GM19397 (cell line): ENCODE data around the gene ISG20.
A peak's percentile ranks its signal among the peaks of the same experiment; 100 is the strongest.

Experiments used
- ATAC-seq: cut with Tn5 transposase; IDR thresholded peaks from one replicate; pipeline ENCODE4 v1.9.1; 2021; ENCODE audit warnings: mild to moderate bottlenecking, moderate library complexity; ENCODE audit not compliant: unreplicated experiment

Gene ISG20

DNA sequence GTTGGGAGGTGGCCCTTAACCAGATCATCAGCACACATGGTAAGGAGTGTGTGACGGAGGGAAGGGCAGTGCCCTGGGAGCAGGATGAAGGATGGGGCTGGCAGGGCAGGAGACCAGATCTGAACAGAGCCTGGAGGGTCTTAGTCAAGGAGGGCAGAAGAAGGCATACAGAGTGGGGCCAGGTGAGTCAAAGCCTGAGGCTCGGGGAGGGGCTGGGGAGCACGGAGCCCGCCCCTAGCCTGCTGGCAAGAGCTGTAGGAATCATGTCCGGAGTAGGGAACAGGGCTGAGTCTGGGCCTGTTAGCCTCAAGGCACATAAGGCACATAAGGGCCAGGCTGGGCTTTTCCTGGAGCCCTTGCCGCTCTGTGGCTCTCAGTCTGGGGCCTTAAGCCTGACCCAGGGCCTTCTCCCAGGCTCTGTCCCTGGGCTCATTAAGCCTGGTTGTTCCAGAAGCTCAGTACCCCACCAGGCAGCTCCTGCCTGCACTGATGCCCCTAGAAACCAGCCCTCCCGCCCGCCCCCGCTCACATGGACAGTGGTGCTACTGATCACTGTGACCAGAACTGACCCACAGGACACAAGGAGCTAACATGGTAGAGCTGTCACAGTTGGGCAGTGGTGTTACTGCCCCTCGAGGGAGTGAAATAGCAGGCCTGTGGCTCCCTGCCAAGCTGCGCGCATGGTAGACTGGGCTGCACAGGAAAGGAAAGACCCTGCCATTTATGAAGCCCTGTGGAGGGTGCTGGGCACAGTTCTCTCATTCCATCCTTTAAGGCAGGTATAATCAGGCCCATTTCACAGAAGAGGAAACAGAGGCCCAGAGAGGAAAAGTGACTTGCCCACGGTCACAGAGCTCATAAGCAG lies 14.6 kb downstream of the ISG20 start:
- no peak for ATAC-seq

- ATAC-seq, result no peak
These were observed 15.8 kb downstream of the ISG20 start for GRCh38 chr15:88654430-88655102.

- no peak for ATAC-seq
These were observed 16.3 kb downstream of the ISG20 start for GRCh38 chr15:88655103-88655553.

GRCh38 chr15:88655800-88656488 lies 17.1 kb downstream of the ISG20 start:
- ATAC-seq, result no peak

DNA sequence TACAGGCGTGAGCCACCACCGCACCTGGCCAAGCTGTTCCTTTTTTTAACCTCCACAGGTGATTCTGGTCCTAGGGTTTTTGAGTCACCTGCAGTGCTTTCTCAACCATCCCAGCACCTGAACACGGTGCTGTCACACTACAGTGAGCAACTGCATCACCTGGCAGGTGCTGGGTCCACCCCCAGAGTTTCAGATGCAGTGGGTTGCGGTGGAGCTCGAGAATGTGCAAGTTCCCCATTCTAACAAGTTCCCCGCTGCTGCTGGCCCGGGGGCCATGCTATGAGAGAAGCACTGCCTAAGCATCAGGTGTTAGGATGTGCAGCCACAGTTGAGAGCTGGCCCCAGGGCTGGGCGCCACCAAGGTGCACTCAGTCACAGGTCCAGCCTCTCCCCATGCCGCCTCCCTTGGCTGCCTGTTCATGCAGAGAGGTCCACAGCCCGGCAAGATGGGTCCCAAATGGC lies 18.0 kb downstream of the ISG20 start:
- peak; percentile 90 for ATAC-seq

DNA sequence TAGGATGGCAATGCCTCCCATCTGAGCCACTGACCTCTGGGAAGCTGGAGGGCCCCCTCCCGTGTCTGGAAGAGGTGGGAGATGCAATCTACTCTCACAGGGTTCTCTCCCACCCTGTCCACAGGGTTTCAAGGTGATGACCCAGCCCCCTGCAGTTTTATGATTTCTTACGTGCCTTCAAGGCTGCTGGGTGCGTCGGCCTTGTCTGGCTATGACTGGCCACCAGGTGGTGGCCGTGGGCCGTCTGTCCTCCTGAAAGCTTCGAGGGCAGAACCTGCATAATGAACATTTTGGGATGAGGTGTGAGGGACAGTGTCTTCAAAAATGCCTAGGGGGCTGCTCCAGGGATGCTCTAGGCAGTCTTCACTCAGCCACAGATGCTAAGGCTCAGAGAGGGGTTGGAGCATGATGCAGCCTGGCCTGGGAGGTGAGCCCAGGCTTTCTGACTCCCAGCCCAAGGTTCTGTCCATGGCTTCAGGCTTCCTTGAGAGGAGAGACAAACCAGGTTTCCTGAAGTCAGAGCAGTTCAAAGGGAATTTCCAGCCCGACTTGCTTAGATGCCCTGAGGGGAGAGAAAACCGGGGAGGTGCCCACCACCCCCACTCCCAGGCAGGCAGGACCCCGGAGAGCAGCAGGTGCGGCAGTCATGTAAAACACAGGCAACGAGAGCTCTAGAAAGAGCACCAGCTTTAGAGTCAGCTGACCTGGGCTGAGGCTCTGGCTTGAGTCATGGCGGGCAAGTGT lies 18.7 kb downstream of the ISG20 start:
- no peak for ATAC-seq

DNA sequence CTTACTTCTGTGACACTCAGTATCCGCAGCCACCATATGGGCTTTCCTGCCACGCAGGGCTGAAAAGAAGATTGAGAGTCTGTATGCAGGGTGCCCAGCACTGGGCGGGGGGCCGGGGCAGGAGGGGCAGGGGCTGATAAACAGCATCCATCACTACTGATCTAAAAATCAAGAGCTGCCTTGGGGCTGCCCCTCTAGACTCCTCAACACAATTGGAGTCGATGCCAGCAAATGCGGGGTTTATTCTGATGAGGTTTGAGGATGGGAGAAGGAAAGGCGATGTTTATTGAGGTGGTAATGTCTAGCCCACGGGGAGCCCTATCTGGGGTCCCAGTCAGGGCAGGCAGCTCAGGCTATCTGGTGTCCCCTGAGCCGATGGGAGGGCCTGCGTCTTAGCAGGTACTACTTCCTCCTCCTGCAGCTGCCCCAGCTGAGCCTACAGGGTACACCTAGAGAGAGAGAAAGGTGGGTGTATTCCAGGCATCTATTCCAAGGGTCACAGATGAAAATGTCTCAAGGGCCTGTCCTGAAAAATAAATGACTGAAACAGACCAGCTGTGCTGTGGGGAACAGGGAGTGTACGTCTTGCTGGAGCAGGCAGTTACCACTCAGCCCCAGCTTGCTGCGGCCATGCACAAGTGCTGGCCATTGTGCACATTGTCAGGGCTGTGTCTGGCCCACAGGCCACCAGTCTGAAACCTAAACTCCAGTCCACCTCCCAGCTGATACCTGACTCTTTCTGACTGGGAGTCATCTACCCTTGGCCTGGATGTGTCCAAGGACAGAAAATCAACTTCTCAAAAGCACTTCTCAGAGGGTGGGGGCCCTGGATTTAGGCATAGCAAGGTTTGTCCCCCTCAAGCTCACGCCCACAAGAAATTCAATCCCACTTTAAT lies 19.5 kb downstream of the ISG20 start:
- ATAC-seq, result no peak

DNA sequence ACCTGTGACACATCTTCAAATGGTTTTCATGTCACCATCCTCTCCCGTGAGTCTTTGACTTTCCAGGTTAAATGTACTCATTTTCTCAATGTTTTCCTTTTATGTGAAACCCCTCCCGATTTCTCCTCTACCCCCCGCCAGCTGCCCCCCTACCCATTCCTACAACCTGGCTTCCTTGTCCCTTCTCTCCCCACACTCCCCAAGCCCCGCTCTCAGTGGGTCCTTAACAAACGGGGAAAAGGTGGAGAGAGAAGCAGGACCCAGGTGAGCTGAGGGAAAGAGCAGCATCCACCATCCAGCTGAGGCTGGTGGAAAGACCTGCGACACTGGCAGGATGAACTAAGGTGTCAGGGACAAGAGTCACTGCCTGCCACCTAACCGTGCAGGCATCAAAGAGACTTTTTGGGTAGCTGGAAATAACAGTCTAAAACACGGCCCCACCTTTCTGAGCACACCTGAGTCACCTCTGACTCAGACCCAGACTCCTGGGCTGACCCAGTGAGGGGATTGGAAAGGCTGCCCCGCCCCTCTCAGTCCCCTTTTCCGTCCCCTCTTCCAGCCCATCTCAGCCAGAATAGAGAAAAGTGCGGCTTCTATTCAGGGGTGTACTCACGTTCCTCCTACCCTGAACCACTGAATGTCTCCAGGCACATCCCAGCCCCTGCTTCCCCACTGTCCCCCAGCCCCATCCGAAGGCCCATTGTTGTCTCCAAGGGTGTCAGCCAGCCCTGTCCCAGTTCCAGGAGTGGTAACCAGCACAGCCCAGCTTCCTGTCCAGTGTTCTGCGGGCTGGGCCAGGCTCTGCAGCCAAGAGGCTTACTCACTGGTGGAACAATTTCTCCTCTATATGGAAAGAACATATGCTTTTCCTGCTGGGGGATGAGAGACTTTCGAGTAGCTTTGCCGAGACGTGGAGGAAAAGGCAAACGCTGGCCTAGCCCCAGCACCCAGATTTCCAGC lies 20.4 kb downstream of the ISG20 start:
- ATAC-seq, result no peak

GRCh38 chr15:88661041-88661700 lies 22.4 kb downstream of the ISG20 start:
- ATAC-seq, result no peak

DNA sequence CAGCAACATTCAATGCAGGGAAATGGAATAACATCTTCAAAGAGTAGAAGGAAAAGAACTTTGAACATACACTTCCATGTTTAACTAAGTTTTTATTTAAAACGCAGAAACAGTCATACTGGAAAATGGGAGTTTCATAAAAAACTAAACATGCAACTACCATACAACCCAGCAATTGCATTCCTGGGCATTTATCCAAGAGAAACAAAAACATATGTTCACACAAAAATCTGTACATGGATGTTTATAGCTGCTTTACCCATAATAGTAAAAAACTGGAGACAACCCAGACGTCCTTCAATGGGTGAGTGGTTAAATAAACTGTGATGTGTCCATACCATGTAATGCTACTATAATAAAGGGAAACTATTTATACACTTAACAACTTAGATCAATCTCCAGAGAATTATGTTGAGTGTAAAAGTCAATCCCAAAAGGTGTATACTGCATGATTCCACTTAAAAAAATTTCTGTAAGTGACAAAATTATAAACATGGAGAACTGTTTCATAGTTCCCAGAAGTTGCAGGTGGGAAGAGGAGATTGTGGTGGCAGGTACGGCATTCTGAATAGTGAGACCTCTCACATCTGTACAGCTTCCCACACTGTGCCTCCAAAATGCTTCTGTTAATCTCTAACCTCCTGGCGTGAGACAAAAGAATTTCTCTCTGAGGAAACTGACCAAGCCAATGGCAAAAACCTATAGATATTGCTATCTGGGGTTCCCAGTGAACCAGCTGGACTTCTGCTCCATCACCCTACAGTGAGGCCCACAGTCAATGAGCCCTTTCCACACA lies 23.1 kb downstream of the ISG20 start:
- ATAC-seq, result no peak

GRCh38 chr15:88663141-88663621 lies 24.4 kb downstream of the ISG20 start:
- no peak for ATAC-seq

GRCh38 chr15:88664151-88664778 lies 25.4 kb downstream of the ISG20 start:
- no peak for ATAC-seq

GRCh38 chr15:88674661-88675060 lies 35.8 kb downstream of the ISG20 start:
- ATAC-seq, result no peak

DNA sequence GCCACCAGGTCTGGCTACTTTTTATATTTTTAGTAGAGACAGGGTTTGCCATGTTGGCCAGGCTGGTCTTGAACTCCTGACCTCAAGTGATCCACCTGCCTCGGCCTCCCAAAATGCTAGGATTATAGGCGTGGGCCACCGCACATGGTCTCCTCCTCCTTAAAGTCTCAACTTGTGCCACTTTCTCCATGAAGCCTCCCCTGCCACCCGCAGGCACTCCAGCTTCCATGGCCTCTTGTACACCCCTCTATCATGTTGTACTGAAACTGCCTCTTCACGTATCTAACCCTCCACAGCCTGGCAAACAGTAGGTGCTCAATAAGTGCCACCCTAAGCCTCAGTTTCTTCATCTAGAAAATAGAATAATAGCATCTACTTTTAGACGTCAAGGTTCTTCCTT lies 39.9 kb downstream of the ISG20 start:
- ATAC-seq, result no peak

DNA sequence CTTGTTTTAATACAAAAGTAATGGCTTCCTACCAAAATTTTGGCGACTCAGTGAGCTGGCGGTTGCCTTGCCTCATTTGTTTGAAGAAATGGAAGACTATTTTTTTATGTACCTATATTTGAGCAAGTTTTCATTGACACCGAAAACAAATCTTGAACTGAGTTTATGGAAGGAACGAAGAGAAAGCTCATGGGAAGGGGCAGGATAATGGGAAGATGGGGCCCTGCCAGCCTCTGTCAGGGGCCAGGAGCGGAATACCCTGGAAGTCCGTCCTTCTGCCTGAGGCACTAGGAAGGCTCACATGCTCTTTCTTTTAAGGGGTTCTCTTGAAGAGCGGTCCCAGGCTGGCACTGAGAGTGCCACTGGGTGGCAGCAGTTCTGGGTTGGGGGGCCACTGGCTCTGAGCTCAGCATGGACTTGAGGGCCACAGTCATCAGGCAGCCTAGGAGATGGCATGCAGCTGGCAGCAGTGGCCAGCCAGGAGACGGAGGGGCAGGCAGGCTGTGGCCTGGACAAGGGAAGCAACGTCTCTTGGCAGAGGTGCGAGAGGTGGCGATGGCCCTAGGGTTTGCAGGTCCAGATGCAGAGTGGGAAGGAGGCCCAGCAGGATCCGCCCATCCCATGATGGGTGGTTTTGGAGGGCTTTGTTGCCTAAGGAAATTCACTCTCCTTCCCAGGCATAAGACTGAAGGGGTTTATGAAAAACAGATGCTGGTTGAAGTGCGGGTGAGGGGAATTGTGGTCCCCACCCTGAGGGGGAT lies 41.6 kb downstream of the ISG20 start:
- ATAC-seq, result no peak

DNA sequence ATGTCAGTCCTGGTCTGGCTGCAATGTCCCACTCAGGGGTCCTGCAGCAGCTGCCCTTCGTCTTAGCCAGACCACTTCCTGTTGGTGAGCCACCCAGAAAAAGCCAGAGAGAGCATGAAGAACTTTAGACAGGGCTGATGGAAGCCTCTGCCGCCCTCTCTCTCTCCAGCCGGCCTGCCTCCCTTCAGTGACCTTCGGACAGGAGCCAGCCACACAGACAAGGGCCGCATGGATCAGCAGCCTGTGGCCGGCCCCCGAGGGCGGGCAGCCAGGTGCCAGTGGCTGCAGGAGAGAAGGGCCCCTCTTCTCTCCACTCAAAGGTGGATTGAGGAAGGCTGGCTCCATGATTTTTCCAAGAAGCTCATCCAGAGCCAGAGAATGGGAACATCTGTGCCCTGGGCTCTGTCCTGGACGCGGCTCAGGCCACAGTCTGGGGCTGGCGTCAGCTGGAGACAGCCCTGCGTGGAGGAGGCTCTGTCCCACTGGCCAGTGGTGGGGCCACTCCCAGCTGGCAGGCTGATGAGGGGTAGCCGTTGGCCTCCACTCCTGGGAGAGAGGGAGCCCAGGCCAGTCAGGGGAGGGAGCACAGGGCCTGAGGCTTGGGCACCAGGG lies 42.9 kb downstream of the ISG20 start:
- no peak for ATAC-seq
